PC-3 (cell line): ENCODE measurements around the gene IGSF22.
"Not testable (repeated sequence)": the region's sequence is repeated elsewhere in the genome, so short reads cannot be mapped to it uniquely, and the experiment has no call there.

Experiments used
- CTCF ChIP-seq: fragments of 300-600 bp; sonication (generic); conservative IDR thresholded peaks from 2 replicates; pipeline ENCODE4 v1.5.1; 2017; ENCODE audit warnings: antibody characterized with exemption, low read depth, mild to moderate bottlenecking, low read length
- EZH2 ChIP-seq: fragments of 300-600 bp; sonication (generic); IDR thresholded peaks from one replicate; pipeline ENCODE4 v1.6.1; 2017; ENCODE audit warnings: antibody characterized with exemption, mild to moderate bottlenecking, low read length; ENCODE audit not compliant: unreplicated experiment

GRCh38 chr11:18681949-18682348, 44.0 kb downstream of the IGSF22 start:
- not testable (repeated sequence) for TF ChIP-seq CTCF, EZH2
